GM18507 (cell line): ENCODE data around the gene TMEM201.

Experiments
- DNase-seq: peaks from one replicate; pipeline ENCODE4 v3.0.0; 2011; ENCODE audit warnings: low read depth; ENCODE audit not compliant: insufficient read length; ENCODE audit errors: extremely low spot score
- FAIRE-seq: peaks from 2 replicates; lab custom pipeline; 2011; peaks lifted over from hg19 to GRCh38; lab: Jason Lieb, UNC

Gene TMEM201

DNA sequence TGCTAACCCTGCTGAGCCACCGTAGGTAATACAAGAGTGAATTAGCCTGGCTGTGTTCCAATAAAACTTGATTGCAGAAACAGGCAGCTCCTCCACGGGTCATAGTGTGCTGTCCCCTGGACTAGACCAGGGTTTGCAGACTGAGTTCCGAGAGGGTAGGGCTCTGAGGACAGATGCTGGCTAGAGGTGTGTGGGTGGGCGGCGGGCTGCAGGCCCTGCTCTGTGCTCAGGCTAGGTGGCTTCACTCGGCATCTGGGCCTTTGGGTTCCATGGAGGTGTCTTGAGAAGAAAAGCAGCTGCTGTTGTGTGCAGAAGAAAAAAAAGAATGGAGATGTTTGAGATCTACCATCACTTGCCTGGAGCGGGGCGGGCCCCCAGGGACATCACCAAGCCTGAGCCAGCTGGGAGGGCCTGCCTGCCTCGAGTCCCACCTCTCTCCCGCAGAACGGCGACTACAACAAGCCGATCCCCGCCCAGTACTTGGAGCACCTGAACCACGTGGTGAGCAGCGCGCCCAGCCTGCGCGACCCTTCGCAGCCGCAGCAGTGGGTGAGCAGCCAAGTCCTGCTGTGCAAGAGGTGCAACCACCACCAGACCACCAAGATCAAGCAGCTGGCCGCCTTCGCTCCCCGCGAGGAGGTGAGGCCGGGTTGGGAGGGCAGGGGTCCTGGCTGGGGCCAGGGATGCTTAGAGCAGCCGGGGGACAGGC lies 7.9 kb downstream of the TMEM201 start:
- DNase-seq (no peak), FAIRE-seq (no peak)

DNA sequence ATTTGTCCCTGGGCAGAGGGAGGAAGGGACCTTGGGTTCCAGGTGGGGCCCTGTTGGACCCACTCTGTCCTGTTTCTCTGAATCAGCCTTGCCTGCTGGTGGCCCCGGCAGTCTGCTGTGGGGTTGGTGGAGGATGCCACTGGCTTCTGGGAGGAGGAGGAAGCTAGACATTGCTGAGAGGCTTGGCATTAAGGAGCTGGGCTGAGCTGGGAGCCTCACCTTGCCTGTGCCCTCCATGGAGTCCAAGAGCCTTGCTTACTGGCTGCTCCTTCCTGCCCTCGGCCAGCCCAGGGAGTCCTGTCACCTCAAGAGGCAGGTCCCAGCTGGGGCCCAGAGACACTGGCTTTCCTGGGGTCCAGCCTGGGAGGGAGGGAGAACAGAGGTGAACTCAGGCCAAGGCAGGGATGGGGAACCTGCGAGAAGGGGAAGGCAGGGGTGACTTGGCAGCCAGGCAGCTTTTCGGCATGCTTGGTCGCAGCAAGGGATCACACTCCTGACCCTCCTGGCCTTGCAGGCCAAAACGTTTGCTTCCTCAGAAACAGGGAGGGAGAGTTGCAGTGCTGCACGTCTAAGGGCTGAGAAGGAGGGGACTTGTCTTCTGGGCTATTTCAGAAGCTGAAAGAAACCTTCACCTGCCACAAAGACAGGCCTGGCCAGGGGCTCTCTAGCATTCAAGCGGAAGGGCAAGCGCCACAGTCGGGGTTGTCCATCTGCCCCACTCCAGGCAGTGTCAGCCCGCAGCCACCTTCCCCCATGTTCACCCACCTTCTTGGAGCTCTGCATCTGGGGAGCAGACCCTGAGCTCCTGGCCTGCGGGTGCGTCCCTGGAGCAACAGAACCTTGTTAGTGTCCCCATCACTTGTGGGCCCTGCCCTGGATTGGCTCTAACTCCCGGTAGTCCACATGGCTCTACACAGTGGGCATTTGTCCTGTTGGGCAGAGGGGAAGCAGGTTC lies 8.9 kb downstream of the TMEM201 start:
- FAIRE-seq: no peak
- DNase-seq: no peak

DNA sequence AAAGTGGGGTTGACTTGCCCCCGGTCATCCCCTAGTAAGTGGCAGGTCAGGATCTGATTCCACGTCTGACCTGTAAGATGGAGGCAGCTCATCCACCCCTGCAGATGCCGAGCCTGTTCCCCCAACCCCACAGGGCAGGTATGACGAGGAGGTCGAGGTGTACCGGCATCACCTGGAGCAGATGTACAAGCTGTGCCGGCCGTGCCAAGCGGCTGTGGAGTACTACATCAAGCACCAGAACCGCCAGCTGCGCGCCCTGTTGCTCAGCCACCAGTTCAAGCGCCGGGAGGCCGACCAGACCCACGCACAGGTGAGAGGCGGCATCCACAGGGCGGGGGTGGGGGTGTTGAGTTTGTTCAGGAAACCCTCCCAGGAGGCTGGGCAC lies 9.6 kb downstream of the TMEM201 start:
- FAIRE-seq (no peak), DNase-seq (no peak)

DNA sequence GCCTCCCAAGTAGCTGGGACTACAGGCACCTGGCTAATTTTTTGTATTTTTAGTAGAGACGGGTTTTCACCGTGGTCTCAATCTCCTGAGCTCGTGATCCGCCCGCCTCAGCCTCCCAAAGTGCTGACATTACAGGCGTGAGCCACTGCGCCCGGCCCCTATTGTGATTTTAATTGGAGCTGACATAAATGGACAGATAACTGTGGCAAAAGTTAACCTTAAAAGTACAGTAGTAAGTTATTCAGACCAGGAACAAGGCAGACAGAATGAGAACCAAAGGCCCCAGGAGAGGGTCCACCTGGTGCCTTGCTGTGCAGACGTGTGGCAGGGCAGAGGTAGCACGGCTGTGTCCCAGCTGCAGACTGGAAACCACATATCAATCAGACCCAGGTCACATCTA lies 11.0 kb downstream of the TMEM201 start:
- DNase-seq (no peak), FAIRE-seq (no peak)

DNA sequence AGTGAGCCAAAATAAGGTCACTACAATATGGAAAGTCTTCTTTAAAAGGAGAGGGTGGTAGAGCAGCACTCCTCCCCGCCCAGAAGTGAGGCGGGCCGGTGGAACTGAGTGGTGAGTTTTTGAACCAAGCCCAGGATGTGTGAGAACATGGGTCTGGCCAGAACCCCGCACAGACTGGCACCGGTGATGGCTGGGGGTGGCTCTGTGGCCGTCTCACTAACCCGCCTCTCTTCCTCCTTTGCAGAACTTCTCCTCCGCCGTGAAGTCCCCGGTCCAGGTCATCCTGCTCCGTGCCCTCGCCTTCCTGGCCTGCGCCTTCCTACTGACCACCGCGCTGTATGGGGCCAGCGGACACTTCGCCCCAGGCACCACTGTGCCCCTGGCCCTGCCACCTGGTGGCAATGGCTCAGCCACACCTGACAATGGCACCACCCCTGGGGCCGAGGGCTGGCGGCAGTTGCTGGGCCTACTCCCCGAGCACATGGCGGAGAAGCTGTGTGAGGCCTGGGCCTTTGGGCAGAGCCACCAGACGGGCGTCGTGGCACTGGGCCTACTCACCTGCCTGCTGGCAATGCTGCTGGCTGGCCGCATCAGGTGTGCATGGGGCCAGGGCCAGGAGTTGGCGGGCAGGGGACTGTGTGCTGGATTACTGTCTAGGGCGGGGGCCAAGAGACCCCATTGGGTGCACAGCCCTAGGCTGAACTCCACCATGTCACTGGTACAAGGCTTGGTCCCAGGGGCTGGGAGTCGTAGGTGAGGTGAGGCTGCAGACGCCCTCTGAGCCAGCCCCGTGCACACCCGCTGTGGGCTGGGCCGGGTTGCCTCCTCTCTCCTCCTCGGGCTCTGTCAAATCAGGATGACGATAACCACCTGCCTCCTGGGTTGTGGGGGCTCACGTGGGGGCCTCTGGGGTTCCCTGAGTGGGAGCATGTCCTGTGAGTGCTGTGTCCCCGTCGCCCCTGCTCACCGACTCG lies 12.4 kb downstream of the TMEM201 start:
- no peak for DNase-seq
- no peak for FAIRE-seq

DNA sequence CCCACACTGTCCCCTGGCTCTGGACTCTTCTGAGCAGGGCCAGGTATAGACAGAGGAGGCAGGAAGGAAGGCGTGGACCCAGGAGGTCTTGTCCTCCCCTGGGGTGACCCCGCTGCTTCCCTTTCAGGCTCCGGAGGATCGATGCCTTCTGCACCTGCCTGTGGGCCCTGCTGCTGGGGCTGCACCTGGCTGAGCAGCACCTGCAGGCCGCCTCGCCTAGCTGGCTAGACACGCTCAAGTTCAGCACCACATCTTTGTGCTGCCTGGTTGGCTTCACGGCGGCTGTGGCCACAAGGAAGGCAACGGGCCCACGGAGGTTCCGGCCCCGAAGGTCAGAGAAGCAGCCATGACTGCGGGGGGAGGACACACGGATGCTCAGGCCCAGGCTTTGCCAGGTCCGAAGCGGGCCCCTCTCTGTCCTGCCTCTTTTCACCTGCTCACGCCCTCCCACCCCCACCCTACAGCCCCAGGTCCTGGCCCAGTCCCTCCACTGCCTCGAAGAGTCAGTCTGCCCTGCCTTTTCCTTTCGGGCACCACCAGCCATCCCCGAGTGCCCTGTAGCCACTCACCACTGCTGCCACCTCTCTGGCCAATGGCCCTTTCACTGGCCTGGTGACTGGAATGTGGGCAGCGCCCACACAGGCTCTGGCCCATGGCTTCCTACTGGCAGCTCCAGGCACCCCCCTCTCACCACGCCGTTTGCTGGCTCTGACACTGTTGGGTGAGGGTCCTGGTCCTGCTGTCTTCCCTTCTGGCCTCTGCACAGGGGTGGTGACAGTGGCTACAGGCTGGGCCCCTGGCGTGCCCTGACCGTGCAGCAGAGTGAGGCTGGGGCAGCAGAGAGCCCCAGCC lies 13.5 kb downstream of the TMEM201 start:
- DNase-seq (no peak), FAIRE-seq (no peak)

DNA sequence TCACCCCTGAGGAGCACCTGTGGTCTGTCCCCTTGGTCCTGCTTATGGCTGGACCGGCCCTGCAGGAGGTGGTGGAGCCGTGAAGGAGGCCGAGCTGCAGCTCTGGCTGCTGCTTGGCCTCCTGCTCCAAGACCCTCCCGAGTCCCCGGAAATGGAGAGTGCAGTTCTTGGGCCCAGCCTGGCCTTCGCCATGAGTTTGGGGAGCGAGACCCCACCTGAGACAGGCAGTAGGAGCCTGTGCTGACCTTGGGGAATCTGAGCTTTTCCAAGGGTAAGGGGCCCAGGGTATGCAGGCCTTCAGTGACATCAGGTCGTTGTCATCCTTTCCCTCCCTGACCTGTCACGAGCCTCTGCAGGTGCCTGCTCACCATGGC lies 14.1 kb downstream of the TMEM201 start:
- FAIRE-seq (no peak), DNase-seq (no peak)

DNA sequence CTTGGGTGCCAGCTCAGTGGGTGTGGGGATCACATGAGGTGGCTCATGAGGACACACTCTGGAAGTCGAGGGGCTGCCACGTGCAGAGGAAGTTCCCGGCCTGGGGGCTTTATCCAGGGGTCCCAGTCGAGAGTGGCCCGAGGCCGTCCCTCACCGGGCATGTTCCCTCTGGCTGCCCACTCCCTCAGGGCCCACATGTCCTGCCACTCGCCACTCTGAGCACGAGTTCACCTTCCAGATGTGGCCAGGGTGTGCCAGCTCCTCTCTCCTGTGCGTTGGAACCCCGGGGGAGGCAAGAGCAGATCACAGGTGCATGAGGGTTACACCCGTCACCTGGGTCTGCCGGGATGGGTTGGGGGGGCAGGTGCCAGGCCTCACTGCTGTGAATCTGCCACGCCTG lies 14.6 kb downstream of the TMEM201 start:
- no peak for DNase-seq
- no peak for FAIRE-seq

DNA sequence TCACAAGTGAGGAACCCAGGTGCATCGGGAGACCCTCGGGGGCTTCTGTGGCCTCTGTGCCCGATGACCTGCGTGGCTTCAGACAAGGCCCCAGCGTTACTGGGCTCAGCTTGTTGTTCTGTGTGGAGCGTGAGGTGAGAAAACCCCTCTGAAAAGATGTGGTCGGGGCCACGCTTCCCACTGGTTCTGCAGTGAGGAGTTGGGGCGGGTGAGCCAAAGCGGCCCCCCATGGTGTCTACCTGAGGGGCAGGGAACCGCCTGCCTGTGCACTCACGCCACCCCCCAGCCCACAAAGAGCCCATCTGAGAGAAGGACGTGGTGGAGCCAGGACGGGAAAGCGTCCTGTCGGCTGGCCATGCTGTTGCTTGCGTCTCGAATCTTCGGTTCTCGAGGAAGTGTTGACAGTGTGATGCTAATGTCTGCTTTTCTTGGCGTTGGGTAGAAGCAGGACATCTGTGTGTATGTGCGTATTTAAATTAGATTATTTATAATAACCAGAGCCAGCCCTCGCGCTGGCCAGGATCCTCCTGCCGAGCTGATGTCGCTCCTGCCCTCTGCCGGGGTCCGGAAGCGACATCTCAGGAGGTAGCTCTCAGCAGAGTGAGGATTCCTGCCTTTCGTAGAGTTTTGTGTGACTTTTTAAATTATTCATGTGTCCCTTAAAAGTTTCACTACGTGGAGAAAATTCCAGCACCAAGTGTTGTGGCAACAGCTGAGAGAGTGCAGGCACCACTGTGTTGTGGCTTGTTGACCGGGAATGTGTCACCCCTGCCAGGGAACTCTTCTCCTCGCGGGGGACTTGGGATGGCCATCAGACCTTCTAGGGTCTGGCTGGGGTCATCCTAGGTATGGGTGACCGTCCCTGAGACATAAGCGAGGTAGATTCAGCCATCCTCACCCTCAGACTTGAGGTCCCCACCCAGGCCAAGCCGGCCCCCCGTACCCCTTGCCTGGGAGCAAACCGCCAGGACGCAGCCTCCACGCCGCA lies 15.3 kb downstream of the TMEM201 start:
- FAIRE-seq: no peak

DNA sequence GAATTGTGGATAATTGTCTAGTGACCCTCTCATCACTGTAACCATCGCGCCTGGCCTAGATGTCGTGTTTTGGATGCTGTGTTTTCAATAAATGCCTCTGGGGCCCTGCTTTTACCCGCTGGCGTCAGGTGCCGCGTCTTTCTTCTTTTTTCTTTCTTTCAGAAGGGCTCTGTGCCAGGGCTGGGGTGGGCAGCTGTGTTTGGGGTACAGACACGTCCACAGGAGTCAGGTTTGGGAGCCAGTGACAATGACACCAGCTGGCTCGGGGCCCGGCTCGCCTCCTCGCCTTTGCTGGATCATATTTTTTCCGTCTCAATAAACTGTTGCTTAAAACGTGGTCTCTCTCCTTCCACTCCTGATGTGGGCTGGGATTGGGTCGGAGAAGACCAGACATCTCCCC lies 16.1 kb downstream of the TMEM201 start:
- DNase-seq (no peak), FAIRE-seq (no peak)

More for the DNA sequence above, 15.3 kb downstream of the TMEM201 start:
- DNase-seq: no peak

DNA sequence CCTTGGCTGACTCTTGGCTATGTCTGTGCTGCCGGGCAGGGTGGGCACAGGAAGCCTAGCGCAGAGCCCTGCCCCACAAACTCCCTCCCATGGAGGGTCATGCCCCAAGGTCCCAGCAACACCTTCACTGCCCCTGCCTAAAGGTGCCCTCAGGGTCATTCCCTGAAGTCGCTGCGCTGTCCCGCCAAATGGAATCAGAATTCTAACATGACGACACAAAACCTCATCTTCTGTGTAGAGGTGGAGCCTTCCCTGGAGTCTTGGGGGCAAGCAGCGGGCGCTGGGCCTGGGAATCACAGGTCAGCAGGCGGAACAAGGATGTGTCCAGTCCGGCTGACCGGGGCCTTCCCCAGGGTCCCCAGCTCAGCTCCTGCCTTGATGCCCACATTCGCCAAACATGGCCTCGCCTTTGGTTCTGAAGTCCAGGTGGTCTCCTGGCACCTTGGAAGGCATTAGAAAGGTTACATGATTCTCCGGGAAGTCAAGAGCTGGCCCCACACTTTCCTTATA lies 17.3 kb downstream of the TMEM201 start:
- DNase-seq: no peak

DNA sequence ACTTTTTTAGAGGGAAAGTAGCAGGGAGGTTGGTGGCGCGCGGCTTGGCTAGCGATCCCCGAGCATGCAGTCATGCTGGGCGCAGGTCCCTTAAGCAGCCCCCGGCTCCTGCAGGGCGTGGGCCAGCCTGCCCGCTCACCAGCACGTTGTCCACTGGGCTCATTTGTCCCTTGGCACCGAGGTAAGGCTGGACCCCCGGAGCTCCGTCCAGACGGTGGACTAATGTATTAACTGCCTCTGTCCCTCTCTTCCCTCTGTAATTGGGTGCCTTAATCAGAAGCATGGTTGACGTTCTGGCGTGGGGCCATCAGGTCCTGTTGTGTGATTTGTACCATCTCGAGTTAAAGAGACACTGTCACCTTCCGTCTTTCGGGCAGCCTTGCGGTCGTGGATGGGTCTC lies 17.7 kb downstream of the TMEM201 start:
- FAIRE-seq: no peak
- no peak for DNase-seq

More for the DNA sequence above, 17.3 kb downstream of the TMEM201 start:
- FAIRE-seq: no peak

DNA sequence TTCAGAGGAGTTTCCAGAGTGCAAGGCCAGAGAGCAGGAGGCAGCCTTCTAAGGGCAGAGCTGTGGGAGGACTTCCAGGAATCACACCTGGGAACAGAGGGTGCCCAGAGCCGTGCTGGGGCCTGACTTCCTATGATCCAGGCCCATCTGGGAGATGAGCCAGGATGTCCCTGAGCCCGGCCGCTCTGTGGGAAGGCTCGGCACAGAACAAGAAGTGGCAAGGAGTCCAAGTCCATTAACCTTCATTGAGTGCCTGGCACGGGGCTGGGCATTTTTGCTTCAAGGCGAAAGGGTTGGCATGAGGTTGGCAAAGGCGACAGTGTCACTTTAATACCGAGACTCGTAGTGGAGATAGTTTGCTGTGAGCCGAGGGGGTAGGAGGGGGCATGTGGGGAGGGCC lies 18.2 kb downstream of the TMEM201 start:
- FAIRE-seq: no peak
- no peak for DNase-seq

DNA sequence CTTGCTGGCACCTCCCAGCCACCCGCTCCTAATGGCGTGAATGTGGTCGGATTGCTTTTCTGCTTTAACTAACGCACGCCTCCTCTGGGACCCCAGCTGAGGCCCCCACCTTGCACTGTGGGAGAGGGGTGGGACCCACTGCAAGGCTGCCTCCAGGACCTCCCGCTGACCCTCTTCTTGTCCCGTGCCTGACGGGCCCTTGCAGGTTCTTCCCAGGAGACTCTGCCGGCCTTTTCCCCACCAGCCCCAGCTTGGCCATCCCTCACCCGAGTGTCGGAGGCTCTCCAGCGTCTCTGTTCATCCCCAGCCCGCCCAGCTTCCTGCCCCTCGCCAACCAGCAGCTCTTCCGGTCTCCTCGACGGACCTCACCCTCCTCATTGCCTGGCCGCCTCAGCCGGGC lies 18.6 kb downstream of the TMEM201 start:
- FAIRE-seq (no peak), DNase-seq (no peak)

DNA sequence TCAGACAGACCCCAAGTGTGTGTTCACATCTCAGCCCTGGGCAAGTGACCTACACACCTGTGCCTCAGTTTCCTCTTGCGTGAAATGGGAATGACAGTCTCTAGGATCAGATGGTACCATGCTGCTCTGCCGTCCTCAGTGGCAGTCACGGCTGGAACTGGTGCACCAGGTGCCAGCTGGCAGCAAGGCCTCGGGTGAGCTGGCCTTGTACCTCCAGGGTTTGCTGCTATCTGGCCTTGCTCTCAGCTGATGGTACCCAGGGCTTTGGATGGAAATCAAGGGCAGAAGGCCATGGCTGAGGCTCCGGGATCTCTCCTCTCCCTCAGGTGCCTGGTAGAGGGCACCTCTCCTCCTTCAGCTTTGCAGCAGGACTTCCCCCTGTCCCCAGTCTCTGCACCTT lies 21.3 kb downstream of the TMEM201 start:
- DNase-seq (no peak), FAIRE-seq (no peak)

DNA sequence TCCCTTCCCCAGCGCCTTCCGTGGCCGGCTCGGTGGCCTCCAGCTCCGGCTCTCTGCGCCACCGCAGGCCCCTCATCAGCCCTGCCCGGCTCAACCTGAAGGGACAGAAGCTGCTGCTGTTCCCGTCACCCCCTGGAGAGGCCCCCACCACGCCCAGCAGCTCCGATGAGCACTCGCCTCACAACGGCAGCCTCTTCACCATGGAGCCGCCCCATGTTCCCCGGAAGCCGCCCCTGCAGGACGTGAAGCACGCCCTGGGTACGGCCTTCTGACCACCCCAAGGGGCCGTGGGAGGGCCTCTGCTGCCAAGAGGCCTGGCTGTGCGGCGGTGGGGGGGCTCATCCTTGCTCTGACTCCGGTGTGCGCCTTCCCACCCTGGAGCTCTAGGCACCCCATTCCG lies 21.8 kb downstream of the TMEM201 start:
- no peak for FAIRE-seq
- no peak for DNase-seq

DNA sequence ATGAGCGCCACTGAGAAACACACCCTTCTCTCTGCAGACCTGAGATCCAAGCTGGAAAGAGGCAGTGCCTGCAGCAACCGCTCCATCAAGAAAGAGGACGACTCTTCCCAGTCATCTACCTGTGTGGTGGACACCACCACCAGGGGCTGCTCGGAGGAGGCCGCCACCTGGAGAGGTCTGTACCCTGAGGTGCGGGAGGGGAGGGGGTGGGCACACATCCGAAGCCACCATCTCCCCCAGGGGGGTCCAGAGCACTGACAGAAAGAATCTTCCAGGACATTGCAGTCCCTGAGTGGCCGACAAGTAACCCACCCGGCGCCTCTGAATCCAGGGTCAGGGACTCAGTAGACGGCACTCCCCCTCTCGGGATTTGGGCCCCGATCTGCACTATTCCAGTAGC lies 23.0 kb downstream of the TMEM201 start:
- FAIRE-seq: no peak
- DNase-seq: no peak
